Endothelial cell of umbilical vein (primary cell): ENCODE measurements around the gene ADARB2. TPM values are rescaled to one million over a fixed set of nuclear protein-coding genes. Genes with fewer than 3 reads are reported as not detected.

Experiments used
- BruUV-seq: library from RNA; stranded (reverse); fragments of 400-500 nt; replicated peaks from 2 replicates; lab custom pipeline; 2021; lab: Mats Ljungman, UMichigan
- CTCF ChIA-PET: fragments of 300-600, 350-600 bp; sonication (Branson Sonifier 250); formaldehyde crosslinking; loops from one replicate; lab custom pipeline; 2021; ENCODE audit warnings: antibody characterized with exemption, inconsistent platforms; lab: Charles Lee
- POLR2A ChIA-PET: fragments of 300-600, 350-600 bp; sonication (Branson Sonifier 250); formaldehyde crosslinking; loops from one replicate; lab custom pipeline; 2021; ENCODE audit warnings: antibody characterized with exemption, inconsistent platforms; lab: Charles Lee
- DNase-seq: peaks from one replicate; pipeline ENCODE4 v3.0.0-alpha.2; 2011; ENCODE audit warnings: low read depth, low spot score
- FAIRE-seq: peaks from 2 replicates; lab custom pipeline; 2011; peaks lifted over from hg19 to GRCh38; lab: Jason Lieb, UNC
- H2AFZ ChIP-seq: 2 replicates; pipeline ENCODE4 v1.6.0; 2012; ENCODE audit warnings: low read depth, low read length, control low read depth, inconsistent platforms
- H3K27ac ChIP-seq: 2 replicates; pipeline ENCODE4 v1.5.1; 2011; ENCODE audit warnings: low read depth, mild to moderate bottlenecking, control low read depth, low read length, moderate library complexity; ENCODE audit not compliant: insufficient read depth
- H3K27me3 ChIP-seq, 2 experiments: 2 replicates each; pipeline versions ENCODE4 v1.6.0 to v1.6.1; 2011; ENCODE audit warnings: low read length in 2 of 2, mixed read lengths in 1 of 2; ENCODE audit not compliant: control insufficient read depth in 2 of 2, insufficient read depth in 2 of 2
- H3K36me3 ChIP-seq, 2 experiments: 2 replicates in 1 of 2; 3 replicates in 1 of 2; pipeline ENCODE4 v1.5.1; 2011; ENCODE audit warnings: low read length in 2 of 2, mild to moderate bottlenecking in 1 of 2, moderate library complexity in 1 of 2; ENCODE audit not compliant: control insufficient read depth in 2 of 2, insufficient read depth in 2 of 2; ENCODE audit errors: extremely low read depth in 1 of 2
- H3K4me1 ChIP-seq: 3 replicates; pipeline ENCODE4 v1.5.1; 2011; ENCODE audit warnings: mild to moderate bottlenecking, low read length; ENCODE audit not compliant: control insufficient read depth, insufficient read depth; ENCODE audit errors: extremely low read depth
- H3K4me2 ChIP-seq: 2 replicates; pipeline ENCODE4 v1.6.1; 2011; ENCODE audit warnings: low read length, control low read depth, mixed read lengths; ENCODE audit not compliant: insufficient read depth
- H3K4me3 ChIP-seq, 3 experiments: fragments of 200-600 bp in 1 of 3; sonication (generic), shearing (Covaris generic) in 1 of 3; replicated peaks in 1 of 3; 2 replicates each; pipeline ENCODE4 v1.5.1; 2011 to 2016; ENCODE audit warnings: control low read depth in 3 of 3, low read length in 3 of 3, mild to moderate bottlenecking in 2 of 3, inconsistent platforms in 1 of 3, low read depth in 1 of 3, moderate library complexity in 1 of 3; ENCODE audit not compliant: insufficient read depth in 1 of 3
- H3K79me2 ChIP-seq: 2 replicates; pipeline ENCODE4 v1.6.0; 2012; ENCODE audit warnings: low read length, inconsistent platforms; ENCODE audit not compliant: control insufficient read depth, insufficient read depth
- H3K9ac ChIP-seq: replicated peaks from 2 replicates; pipeline ENCODE3; 2011; ENCODE audit warnings: low read length, control low read depth; ENCODE audit not compliant: insufficient read depth; ENCODE audit errors: extremely low read depth
- H3K9me1 ChIP-seq: replicated peaks from 3 replicates; pipeline ENCODE4 v1.6.0; 2011; ENCODE audit warnings: mild to moderate bottlenecking, low read length; ENCODE audit not compliant: control insufficient read depth, insufficient read depth; ENCODE audit errors: extremely low read depth
- H3K9me3 ChIP-seq: replicated peaks from 2 replicates; pipeline ENCODE4 v1.5.1; 2012; ENCODE audit warnings: low read length, inconsistent platforms; ENCODE audit not compliant: control insufficient read depth, insufficient read depth
- H4K20me1 ChIP-seq: replicated peaks from 2 replicates; pipeline ENCODE3; 2011; ENCODE audit warnings: mild to moderate bottlenecking, low read length; ENCODE audit not compliant: control insufficient read depth, insufficient read depth; ENCODE audit errors: extremely low read depth
- EZH2 ChIP-seq: IDR thresholded peaks from 2 replicates; pipeline ENCODE4 v1.6.1; 2012; ENCODE audit warnings: borderline replicate concordance, low read depth, mild to moderate bottlenecking, moderate library complexity, low read length, inconsistent platforms; ENCODE audit not compliant: severe bottlenecking
- FOS ChIP-seq: IDR thresholded peaks from 2 replicates; pipeline ENCODE4 v1.6.1; 2011; ENCODE audit warnings: mild to moderate bottlenecking, low read length, moderate library complexity, borderline replicate concordance; ENCODE audit not compliant: insufficient read depth
- GATA2 ChIP-seq: IDR thresholded peaks from 2 replicates; pipeline ENCODE4 v1.7.0; 2011; ENCODE audit warnings: low read depth, mild to moderate bottlenecking, moderate library complexity, mixed read lengths, low read length; ENCODE audit not compliant: insufficient read length, insufficient read depth
- JUN ChIP-seq: IDR thresholded peaks from 2 replicates; pipeline ENCODE4 v1.6.1; 2011; ENCODE audit warnings: borderline replicate concordance, low read depth; ENCODE audit not compliant: insufficient read length, insufficient read depth
- MYC ChIP-seq: IDR thresholded peaks from one replicate; pipeline ENCODE4 v1.6.1; 2011; ENCODE audit warnings: mild to moderate bottlenecking, low read depth, low read length
- POLR2A ChIP-seq: IDR thresholded peaks from 2 replicates; pipeline ENCODE4 v1.6.1; 2012; ENCODE audit warnings: low read depth, mild to moderate bottlenecking, control low read depth, low read length
- POLR2AphosphoS5 ChIP-seq: IDR thresholded peaks from 2 replicates; pipeline ENCODE4 v1.6.1; 2012; ENCODE audit warnings: low read depth, mild to moderate bottlenecking, control low read depth, low read length, moderate library complexity; ENCODE audit not compliant: insufficient read depth
- dilution Hi-C: fragments of 300-500 bp; cut with MboI; formaldehyde crosslinking; loops from one replicate; pipeline ENCODE4 v1.15.0; 2019; ENCODE audit warnings: low sequenced_read_pairs; ENCODE audit not compliant: extremely low pct_ligation_motif_present
- intact Hi-C: fragments of 100-400 bp; cut with micrococcal nuclease; formaldehyde crosslinking; loops from one replicate; pipeline ENCODE4 v1.10.0; 2022
- polyA plus RNA-seq, 4 experiments: library from polyadenylated mRNA; depleted of rRNA in 3 of 4; stranded (reverse) in 3 of 4; unstranded in 1 of 4; fragments of >200 nt; gene quantifications; 2 replicates each; pipeline versions ENCODE4 v1.2.1 to v1.2.3, GENCODE V29; 2011 to 2012; ENCODE audit warnings: missing spikeins in 1 of 4
- total RNA-seq: library from RNA; stranded (reverse); gene quantifications from 2 replicates; pipeline ENCODE4 v1.2.3, GENCODE V29; 2021
- TF ChIP-seq, protein P1 (sequence below): IDR thresholded peaks from 2 replicates; pipeline ENCODE4 v1.6.1; 2011; ENCODE audit not compliant: insufficient read depth, insufficient read length
- TF ChIP-seq, protein P2 (sequence below), 2 donors: IDR thresholded peaks; 1 replicate in 1 of 2; 2 replicates in 1 of 2; pipeline ENCODE4 v1.5.1; 2011; ENCODE audit warnings: low read length in 2 of 2, mild to moderate bottlenecking in 2 of 2, moderate library complexity in 2 of 2, control low read depth in 1 of 2, inconsistent platforms in 1 of 2, low read depth in 1 of 2; ENCODE audit not compliant: insufficient read depth in 1 of 2; ENCODE audit errors: extremely low read depth in 1 of 2

The ADARB2 gene
- total and polyA plus RNA-seq, 2 donors (not counting 3 experiments of a cell fraction or from before 2014, with no cell fraction given): not detected

GRCh38 chr10:1173091-1173490 is 564.2 kb downstream of the ADARB2 start:
- dilution Hi-C loops: no loop called here
- FAIRE-seq (no peak), DNase-seq (no peak)
- no peak overlapping the region for H3K27ac ChIP-seq
- ChIA-PET CTCF (no interaction called here), POLR2A (no interaction called here)
- no peaks in the 10 kb centered on the region for H4K20me1 ChIP-seq
- H3K9me1 ChIP-seq: no peaks in the 10 kb centered on the region
- no peak overlapping the region for H3K4me3 ChIP-seq
- no peaks in the 10 kb centered on the region for H3K79me2 ChIP-seq
- no peaks in the 10 kb centered on the region for H3K36me3 ChIP-seq
- BruUV-seq: no TSS peak
- H3K4me2 ChIP-seq: no peak overlapping the region
- no peak overlapping the region for H2AFZ ChIP-seq
- no peaks in the 10 kb centered on the region for H3K4me1 ChIP-seq
- H3K27me3 ChIP-seq: no peaks in the 10 kb centered on the region
- H3K9me3 ChIP-seq: no peaks in the 10 kb centered on the region
- H3K9ac ChIP-seq: no peak overlapping the region
- intact Hi-C loops: no loop called here
- TF ChIP-seq POLR2AphosphoS5: no peak
- TF ChIP-seq, protein P1, sequence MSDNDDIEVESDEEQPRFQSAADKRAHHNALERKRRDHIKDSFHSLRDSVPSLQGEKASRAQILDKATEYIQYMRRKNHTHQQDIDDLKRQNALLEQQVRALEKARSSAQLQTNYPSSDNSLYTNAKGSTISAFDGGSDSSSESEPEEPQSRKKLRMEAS: no peak
- no peak for TF ChIP-seq POLR2A
- no peak for TF ChIP-seq JUN
- TF ChIP-seq, protein P2, sequence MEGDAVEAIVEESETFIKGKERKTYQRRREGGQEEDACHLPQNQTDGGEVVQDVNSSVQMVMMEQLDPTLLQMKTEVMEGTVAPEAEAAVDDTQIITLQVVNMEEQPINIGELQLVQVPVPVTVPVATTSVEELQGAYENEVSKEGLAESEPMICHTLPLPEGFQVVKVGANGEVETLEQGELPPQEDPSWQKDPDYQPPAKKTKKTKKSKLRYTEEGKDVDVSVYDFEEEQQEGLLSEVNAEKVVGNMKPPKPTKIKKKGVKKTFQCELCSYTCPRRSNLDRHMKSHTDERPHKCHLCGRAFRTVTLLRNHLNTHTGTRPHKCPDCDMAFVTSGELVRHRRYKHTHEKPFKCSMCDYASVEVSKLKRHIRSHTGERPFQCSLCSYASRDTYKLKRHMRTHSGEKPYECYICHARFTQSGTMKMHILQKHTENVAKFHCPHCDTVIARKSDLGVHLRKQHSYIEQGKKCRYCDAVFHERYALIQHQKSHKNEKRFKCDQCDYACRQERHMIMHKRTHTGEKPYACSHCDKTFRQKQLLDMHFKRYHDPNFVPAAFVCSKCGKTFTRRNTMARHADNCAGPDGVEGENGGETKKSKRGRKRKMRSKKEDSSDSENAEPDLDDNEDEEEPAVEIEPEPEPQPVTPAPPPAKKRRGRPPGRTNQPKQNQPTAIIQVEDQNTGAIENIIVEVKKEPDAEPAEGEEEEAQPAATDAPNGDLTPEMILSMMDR (IDR thresholded peaks at IDR 0.05; ENCODE audit: extremely low read depth in 1 of 2, insufficient read depth in 1 of 2, low read depth in 1 of 2, low read length in 2 of 2): no peak
- TF ChIP-seq GATA2: no peak
- no peak for TF ChIP-seq FOS
- no peak for TF ChIP-seq EZH2
- TF ChIP-seq MYC: no peak
